Astrocyte (in vitro differentiated cells and primary cell): ENCODE data around the gene PRKCD.

Source experiments
- CTCF ChIP-seq: IDR thresholded peaks from 2 replicates; pipeline ENCODE4 v1.5.1; 2011; ENCODE audit warnings: low read depth, mild to moderate bottlenecking, inconsistent platforms, low read length, moderate library complexity; ENCODE audit not compliant: insufficient read depth
- EZH2 ChIP-seq: IDR thresholded peaks from 2 replicates; pipeline ENCODE4 v1.6.1; 2012; ENCODE audit warnings: mild to moderate bottlenecking, low read length, inconsistent platforms; ENCODE audit not compliant: insufficient read depth

DNA sequence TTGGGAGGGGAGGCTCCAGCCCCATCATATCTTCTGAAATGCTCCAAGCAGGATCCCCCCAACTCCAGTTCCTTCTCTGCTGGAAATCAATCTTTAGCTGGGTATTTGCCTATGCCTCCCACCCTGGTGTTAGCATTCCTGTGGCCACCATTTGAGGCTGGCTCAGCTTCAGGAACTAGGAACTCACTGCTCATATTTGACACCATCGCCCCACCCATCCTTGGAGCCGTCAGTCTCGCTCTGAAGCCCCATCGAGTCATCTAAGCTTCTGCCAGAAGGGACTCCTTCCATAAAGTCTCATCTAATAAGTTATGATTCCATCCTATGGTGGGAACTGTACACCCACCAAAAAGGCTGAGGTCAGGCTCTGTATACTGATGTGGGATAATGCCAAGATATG is 26.4 kb downstream of the PRKCD start:
- TF ChIP-seq EZH2 (no peak), CTCF (no peak)
